Gastrocnemius medialis (tissue), 4 donors: ENCODE measurements around the gene UPK3A. TPM values are rescaled to one million over a fixed set of nuclear protein-coding genes. Genes with fewer than 3 reads are reported as not detected.

Experiments
- ATAC-seq, 2 donors: fragments of 150-250 bp; one replicate each; pipeline ENCODE4 v1.9.1; 2016
- DNase-seq, 2 donors: peaks; one replicate each; pipeline ENCODE4 v3.0.0-alpha.2; 2019
- H3K27ac ChIP-seq, 4 donors: fragments of 200-600 bp; sonication (generic); 1 replicate in 1 of 4; 2 replicates in 3 of 4; pipeline ENCODE4 v1.5.1; 2016 to 2018; ENCODE audit warnings: mild to moderate bottlenecking in 2 of 4, moderate library complexity in 1 of 4
- H3K27me3 ChIP-seq, 3 donors: fragments of 200-600 bp; sonication (generic) in 2 of 3; 1 replicate in 1 of 3; 2 replicates in 2 of 3; pipeline versions ENCODE4 v1.5.1 to v1.6.0; 2016 to 2019; ENCODE audit warnings: mild to moderate bottlenecking in 1 of 3, moderate library complexity in 1 of 3
- H3K36me3 ChIP-seq, 2 donors: fragments of 200-600 bp; sonication (generic) in 1 of 2; one replicate each; pipeline ENCODE4 v1.5.1; 2017 to 2018
- H3K4me1 ChIP-seq, 2 donors: fragments of 200-600 bp; sonication (generic) in 1 of 2; one replicate each; pipeline ENCODE4 v1.5.1; 2016 to 2017; ENCODE audit warnings: mild to moderate bottlenecking in 2 of 2
- H3K4me3 ChIP-seq, 4 donors: fragments of 200-600 bp; sonication (generic) in 3 of 4; 1 replicate in 1 of 4; 2 replicates in 3 of 4; pipeline ENCODE4 v1.5.1; 2016 to 2019; ENCODE audit warnings: mild to moderate bottlenecking in 2 of 4
- H3K9me3 ChIP-seq, 3 donors: fragments of 200-600 bp; sonication (generic) in 2 of 3; 1 replicate in 1 of 3; 2 replicates in 2 of 3; pipeline ENCODE4 v1.5.1; 2016 to 2019
- CTCF ChIP-seq, 5 experiments: fragments of 450-650 bp in 3 of 5; fragments of 200-600 bp in 2 of 5; sonication (generic) in 2 of 5; IDR thresholded peaks in 4 of 5; conservative IDR thresholded peaks in 1 of 5; 1 replicate in 4 of 5; 2 replicates in 1 of 5; pipeline ENCODE4 v1.5.1; 2016 to 2019; ENCODE audit warnings: antibody characterized with exemption in 5 of 5, mild to moderate bottlenecking in 3 of 5, moderate library complexity in 3 of 5
- POLR2A ChIP-seq, 2 donors: fragments of 450-650 bp; IDR thresholded peaks; one replicate each; pipeline ENCODE4 v1.6.1; 2017; ENCODE audit warnings: antibody characterized with exemption in 2 of 2, mild to moderate bottlenecking in 2 of 2, moderate library complexity in 2 of 2
- in situ Hi-C, 4 donors: fragments of 200-750 bp; cut with MboI; loops; one replicate each; pipeline versions ENCODE4 v1.15.0 to v1.8.0; 2017; ENCODE audit warnings: low sequenced_read_pairs in 4 of 4
- intact Hi-C: fragments of 100-400 bp; cut with DNase I; formaldehyde crosslinking; loops from one replicate; pipeline ENCODE4 v1.15.1; 2023; ENCODE audit warnings: low total_unique reads
- total RNA-seq, 4 donors: library from RNA; depleted of rRNA; stranded (reverse); fragments of >200 nt; gene quantifications; one replicate each; pipeline versions ENCODE4 v1.1.0 to v1.2.3, GENCODE V29; 2016

UPK3A gene
- total RNA-seq, 4 donors from 2014 or later: 0.70 to 6.4 (median 2.1) TPM

GRCh38 chr22:45318558-45319323 is 34.0 kb downstream of the UPK3A start:
- TF ChIP-seq CTCF (IDR thresholded peaks at IDR 0.05 in 4 of 5, conservative IDR thresholded peaks at IDR 0.05 in 1 of 5) (no peak), POLR2A (IDR thresholded peaks at IDR 0.05) (no peak)
- H3K4me3 ChIP-seq: no peak overlapping the region
- H3K4me1 ChIP-seq: peaks cover 42 to 67% of the 10 kb centered on the region in 2 donors
- H3K27me3 ChIP-seq: no peaks in the 10 kb centered on the region
- peaks cover 0 to 3% of the 10 kb centered on the region in 2 donors for H3K36me3 ChIP-seq
- H3K9me3 ChIP-seq: no peaks in the 10 kb centered on the region
- no peak for DNase-seq
- intact Hi-C loops: no loop called here
- in situ Hi-C loops: no loop called here
- H3K27ac ChIP-seq: peak overlapping the region; percentile 84 to 91 (median 88)
- no peak for ATAC-seq

GRCh38 chr22:45319324-45319685 is 34.6 kb downstream of the UPK3A start:
- peak overlapping the region; percentile 84 to 91 (median 88) for H3K27ac ChIP-seq
- no peak overlapping the region for H3K4me3 ChIP-seq
- H3K36me3 ChIP-seq: peaks cover 0 to 8% of the 10 kb centered on the region in 2 donors
- in situ Hi-C loops: no loop called here
- no peak for ATAC-seq
- no peaks in the 10 kb centered on the region for H3K27me3 ChIP-seq
- no peaks in the 10 kb centered on the region for H3K9me3 ChIP-seq
- no peak for DNase-seq
- TF ChIP-seq CTCF (IDR thresholded peaks at IDR 0.05 in 4 of 5, conservative IDR thresholded peaks at IDR 0.05 in 1 of 5): no peak
- no peak for TF ChIP-seq POLR2A (IDR thresholded peaks at IDR 0.05)
- peaks cover 45 to 71% of the 10 kb centered on the region in 2 donors for H3K4me1 ChIP-seq
- intact Hi-C loops: no loop called here

GRCh38 chr22:45320357-45320976 is 35.7 kb downstream of the UPK3A start:
- TF ChIP-seq CTCF (IDR thresholded peaks at IDR 0.05 in 4 of 5, conservative IDR thresholded peaks at IDR 0.05 in 1 of 5) (no peak), POLR2A (IDR thresholded peaks at IDR 0.05) (no peak)
- Histone ChIP-seq H3K27me3 (no peaks in the 10 kb centered on the region), H3K4me3 (no peak overlapping the region), H3K27ac (peak overlapping the region; percentile 84 to 91 (median 88)), H3K9me3 (no peaks in the 10 kb centered on the region), H3K36me3 (peaks cover 0 to 11% of the 10 kb centered on the region in 2 donors), H3K4me1 (peaks cover 44 to 68% of the 10 kb centered on the region in 2 donors)
- ATAC-seq (no peak), DNase-seq (no peak)
- in situ Hi-C loops (no loop called here), intact Hi-C loops (loop anchor here (10.0 kb wide), 1 partner anchor 714 kb away; no protein-coding TSS in a partner anchor)

- in situ Hi-C loops: no loop called here
- no peak for TF ChIP-seq CTCF (IDR thresholded peaks at IDR 0.05 in 4 of 5, conservative IDR thresholded peaks at IDR 0.05 in 1 of 5)
- no peak for TF ChIP-seq POLR2A (IDR thresholded peaks at IDR 0.05)
- DNase-seq (no peak), ATAC-seq (no peak)
- Histone ChIP-seq H3K36me3 (peaks cover 0 to 11% of the 10 kb centered on the region in 2 donors), H3K9me3 (no peaks in the 10 kb centered on the region), H3K4me1 (peaks cover 36 to 55% of the 10 kb centered on the region in 2 donors), H3K27ac (no peak overlapping the region), H3K27me3 (no peaks in the 10 kb centered on the region), H3K4me3 (no peak overlapping the region)
- intact Hi-C loops: loop anchor here (10.0 kb wide), 1 partner anchor 713 kb away; no protein-coding TSS in a partner anchor
Observed at GRCh38 chr22:45321827-45322226, 37.1 kb downstream of the UPK3A start.
